ENCODE data around the gene CRELD1. TPM values are rescaled to one million over a fixed set of nuclear protein-coding genes. Genes with fewer than 3 reads are reported as not detected.

CRELD1 gene, protein sequence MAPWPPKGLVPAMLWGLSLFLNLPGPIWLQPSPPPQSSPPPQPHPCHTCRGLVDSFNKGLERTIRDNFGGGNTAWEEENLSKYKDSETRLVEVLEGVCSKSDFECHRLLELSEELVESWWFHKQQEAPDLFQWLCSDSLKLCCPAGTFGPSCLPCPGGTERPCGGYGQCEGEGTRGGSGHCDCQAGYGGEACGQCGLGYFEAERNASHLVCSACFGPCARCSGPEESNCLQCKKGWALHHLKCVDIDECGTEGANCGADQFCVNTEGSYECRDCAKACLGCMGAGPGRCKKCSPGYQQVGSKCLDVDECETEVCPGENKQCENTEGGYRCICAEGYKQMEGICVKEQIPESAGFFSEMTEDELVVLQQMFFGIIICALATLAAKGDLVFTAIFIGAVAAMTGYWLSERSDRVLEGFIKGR
- 26.5 to 29.9 TPM (median 28.2 TPM) in 3 replicates for total RNA-seq
- long read RNA-seq, transcript CRELD1-206 (11 exons, 1,778 nt), result major isoform, 32 of 74 reads
- long read RNA-seq, transcript CRELD1-203 (11 exons, 1,728 nt), result minor isoform, 21 of 74 reads
- long read RNA-seq, partial matches to known transcripts, result 2 of 74 reads
- long read RNA-seq, other reads (novel, unspliced or antisense), result 14 of 74 reads

DNA sequence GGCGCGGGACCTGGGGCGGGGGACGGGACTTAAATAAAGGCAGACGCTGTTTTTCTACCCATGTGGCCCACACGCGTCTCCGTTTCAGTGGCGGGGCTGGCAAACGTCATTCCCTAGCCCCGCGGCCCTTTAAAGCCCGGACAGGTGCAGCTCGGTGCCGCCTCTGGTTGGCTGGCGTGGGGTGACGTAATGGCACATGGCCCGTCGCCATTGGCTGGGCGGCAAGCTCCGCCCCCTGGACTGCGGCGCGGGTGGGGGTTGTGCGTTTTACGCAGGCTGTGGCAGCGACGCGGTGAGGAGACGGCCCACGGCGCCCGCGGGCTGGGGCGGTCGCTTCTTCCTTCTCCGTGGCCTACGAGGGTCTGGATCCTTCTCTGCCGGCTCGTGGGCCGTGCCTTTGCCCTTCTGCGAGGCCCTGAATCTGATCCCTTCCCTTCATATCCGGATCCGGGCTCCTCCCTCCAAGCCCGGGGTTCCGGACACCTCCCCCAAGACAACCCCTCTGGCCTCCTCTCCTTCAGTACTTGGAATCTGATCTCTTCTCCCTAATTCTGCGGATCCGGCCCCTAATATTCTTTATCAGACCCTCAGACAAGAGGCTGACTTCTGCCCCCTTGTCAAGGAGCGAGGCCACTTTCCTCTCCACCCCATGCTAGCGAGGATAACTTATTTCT, at the start of gene CRELD1:
Gene CRELD1, plus strand, starts transcription at position 274 of the 674 bp plus-strand sequence. CDS start 605 bp downstream, outside the sequence.
- Mint-ChIP-seq H3K27ac (ENCODE audit: unreplicated experiment) (peak within 1 kb of the TSS; percentile 88), H3K4me3 (ENCODE audit: unreplicated experiment) (peak within 1 kb of the TSS; percentile 80), H3K27me3 (ENCODE audit: low read depth) (no peaks in the 10 kb centered on the region), H3K9me3 (ENCODE audit: low read depth) (no peaks in the 10 kb centered on the region), H3K4me1 (ENCODE audit: low read depth) (peaks cover 24% of the 10 kb centered on the region), H3K36me3 (ENCODE audit: low read depth) (peaks cover 9% of the 10 kb centered on the region)
- TF ChIP-seq, protein P1, sequence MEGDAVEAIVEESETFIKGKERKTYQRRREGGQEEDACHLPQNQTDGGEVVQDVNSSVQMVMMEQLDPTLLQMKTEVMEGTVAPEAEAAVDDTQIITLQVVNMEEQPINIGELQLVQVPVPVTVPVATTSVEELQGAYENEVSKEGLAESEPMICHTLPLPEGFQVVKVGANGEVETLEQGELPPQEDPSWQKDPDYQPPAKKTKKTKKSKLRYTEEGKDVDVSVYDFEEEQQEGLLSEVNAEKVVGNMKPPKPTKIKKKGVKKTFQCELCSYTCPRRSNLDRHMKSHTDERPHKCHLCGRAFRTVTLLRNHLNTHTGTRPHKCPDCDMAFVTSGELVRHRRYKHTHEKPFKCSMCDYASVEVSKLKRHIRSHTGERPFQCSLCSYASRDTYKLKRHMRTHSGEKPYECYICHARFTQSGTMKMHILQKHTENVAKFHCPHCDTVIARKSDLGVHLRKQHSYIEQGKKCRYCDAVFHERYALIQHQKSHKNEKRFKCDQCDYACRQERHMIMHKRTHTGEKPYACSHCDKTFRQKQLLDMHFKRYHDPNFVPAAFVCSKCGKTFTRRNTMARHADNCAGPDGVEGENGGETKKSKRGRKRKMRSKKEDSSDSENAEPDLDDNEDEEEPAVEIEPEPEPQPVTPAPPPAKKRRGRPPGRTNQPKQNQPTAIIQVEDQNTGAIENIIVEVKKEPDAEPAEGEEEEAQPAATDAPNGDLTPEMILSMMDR (IDR thresholded peaks at IDR 0.05), result no peak
- peak; percentile 97 for DNase-seq (ENCODE audit: low spot score)

DNA sequence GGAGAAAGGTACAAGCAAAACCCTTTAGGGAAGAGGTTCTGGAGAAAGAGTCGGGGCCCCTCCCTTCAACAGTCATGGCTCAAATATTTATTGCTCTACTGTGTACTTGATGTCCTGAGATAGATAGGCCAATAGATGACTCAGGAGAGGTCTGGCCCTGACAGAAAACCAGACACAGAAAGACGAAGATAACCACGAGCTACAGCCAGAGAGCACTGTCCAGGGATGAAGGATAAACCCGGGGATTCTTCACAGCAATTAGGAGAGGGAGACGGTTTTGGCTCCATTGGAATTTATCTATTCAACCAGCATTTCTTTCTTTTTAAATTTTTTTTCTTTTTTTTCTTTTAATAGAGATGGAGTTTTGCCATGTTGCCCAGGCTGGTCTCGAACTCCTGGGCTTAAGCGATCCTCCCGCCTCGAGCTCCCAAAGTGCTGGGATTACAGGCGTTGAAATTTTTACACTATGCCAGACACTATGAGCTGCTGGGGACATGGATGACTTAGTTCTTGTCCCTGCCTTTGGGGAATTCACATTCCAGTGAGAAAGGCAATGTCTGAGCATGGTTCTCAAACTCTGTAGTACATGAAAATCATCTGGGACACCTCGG, 49.0 kb upstream of the CRELD1 start:
- no peak overlapping the region for H3K4me3 Mint-ChIP-seq (ENCODE audit: unreplicated experiment)
- H3K36me3 Mint-ChIP-seq (ENCODE audit: low read depth), result no peaks in the 10 kb centered on the region
- H3K9me3 Mint-ChIP-seq (ENCODE audit: low read depth), result no peaks in the 10 kb centered on the region
- H3K27ac Mint-ChIP-seq (ENCODE audit: unreplicated experiment), result peak overlapping the region; percentile 90
- DNase-seq (ENCODE audit: low spot score), result no peak
- H3K4me1 Mint-ChIP-seq (ENCODE audit: low read depth), result peaks cover 8% of the 10 kb centered on the region
- TF ChIP-seq, protein P1 (IDR thresholded peaks at IDR 0.05), result no peak
- no peaks in the 10 kb centered on the region for H3K27me3 Mint-ChIP-seq (ENCODE audit: low read depth)

DNA sequence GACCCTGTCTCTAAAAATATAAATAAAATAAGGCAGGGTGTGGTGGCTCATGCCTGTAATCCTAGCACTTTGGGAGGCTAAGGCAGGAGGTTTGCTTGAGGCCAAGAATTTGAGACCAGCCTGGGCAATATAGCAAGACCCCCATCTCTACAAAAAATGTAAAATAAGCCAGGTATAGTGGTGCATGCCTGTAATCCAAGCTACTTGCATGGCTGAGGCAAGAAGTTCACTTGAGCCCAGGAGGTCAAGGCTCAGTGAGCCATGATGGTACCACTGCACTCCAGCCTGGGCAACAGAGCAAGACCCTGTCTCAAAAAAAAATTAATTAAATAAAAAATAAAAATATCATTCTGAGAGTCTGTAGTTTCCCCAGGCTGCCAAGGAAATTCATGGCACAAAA, 47.3 kb upstream of the CRELD1 start:
- TF ChIP-seq, protein P1 (IDR thresholded peaks at IDR 0.05), result no peak
- no peak for DNase-seq (ENCODE audit: low spot score)
- H3K9me3 Mint-ChIP-seq (ENCODE audit: low read depth), result no peaks in the 10 kb centered on the region
- H3K36me3 Mint-ChIP-seq (ENCODE audit: low read depth), result no peaks in the 10 kb centered on the region
- no peaks in the 10 kb centered on the region for H3K27me3 Mint-ChIP-seq (ENCODE audit: low read depth)
- H3K27ac Mint-ChIP-seq (ENCODE audit: unreplicated experiment), result no peak overlapping the region
- no peak overlapping the region for H3K4me3 Mint-ChIP-seq (ENCODE audit: unreplicated experiment)
- peaks cover 14% of the 10 kb centered on the region for H3K4me1 Mint-ChIP-seq (ENCODE audit: low read depth)

DNA sequence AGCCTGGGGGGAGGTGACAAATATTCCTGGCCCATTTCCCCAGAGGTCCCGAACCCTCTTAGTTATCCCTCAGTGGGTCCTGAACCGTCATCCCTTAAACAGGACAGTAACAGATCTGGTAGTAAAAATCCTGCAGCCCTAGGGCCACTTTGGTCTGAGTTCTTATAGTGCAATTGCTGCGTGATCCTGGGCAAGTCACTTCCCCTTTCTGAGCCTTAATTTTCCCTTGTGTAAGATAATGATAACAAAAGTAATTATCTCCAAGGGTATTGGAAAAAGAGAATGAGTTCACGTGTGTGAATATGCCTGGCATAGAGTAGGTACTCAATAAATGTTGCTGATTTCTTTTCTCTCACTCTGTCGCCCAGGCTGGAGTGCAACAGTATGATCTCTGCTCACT, 46.2 kb upstream of the CRELD1 start:
- Mint-ChIP-seq H3K36me3 (ENCODE audit: low read depth) (peaks cover 2% of the 10 kb centered on the region), H3K9me3 (ENCODE audit: low read depth) (no peaks in the 10 kb centered on the region), H3K4me3 (ENCODE audit: unreplicated experiment) (no peak overlapping the region), H3K27ac (ENCODE audit: unreplicated experiment) (no peak overlapping the region), H3K4me1 (ENCODE audit: low read depth) (peaks cover 20% of the 10 kb centered on the region), H3K27me3 (ENCODE audit: low read depth) (no peaks in the 10 kb centered on the region)
- TF ChIP-seq, protein P1 (IDR thresholded peaks at IDR 0.05), result no peak
- DNase-seq (ENCODE audit: low spot score), result no peak

DNA sequence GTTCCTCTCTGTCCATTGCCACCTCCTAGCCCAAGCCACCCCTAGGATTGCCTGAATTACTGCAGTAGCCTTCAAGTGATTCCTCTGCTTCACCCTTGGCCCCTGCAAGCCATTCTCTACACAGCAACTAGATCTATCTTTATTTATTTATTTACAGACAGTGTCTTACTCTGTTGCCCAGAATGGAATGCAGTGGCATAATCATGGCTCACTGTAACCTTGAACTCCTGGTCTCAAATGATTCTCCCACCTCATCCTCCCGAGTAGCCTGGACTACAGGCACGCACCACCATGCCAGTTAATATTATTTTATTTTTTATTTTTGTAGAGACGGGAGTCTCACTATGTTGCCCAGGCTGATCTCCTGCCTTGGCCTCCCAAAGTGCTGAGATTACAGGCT, 45.1 kb upstream of the CRELD1 start:
- no peak overlapping the region for H3K4me3 Mint-ChIP-seq (ENCODE audit: unreplicated experiment)
- no peaks in the 10 kb centered on the region for H3K9me3 Mint-ChIP-seq (ENCODE audit: low read depth)
- H3K36me3 Mint-ChIP-seq (ENCODE audit: low read depth), result peaks cover 5% of the 10 kb centered on the region
- TF ChIP-seq, protein P1 (IDR thresholded peaks at IDR 0.05), result no peak
- DNase-seq (ENCODE audit: low spot score), result no peak
- H3K4me1 Mint-ChIP-seq (ENCODE audit: low read depth), result peaks cover 30% of the 10 kb centered on the region
- H3K27me3 Mint-ChIP-seq (ENCODE audit: low read depth), result no peaks in the 10 kb centered on the region
- no peak overlapping the region for H3K27ac Mint-ChIP-seq (ENCODE audit: unreplicated experiment)
